Tibial nerve (tissue), 4 donors: ENCODE measurements around the gene ARHGAP20.

Experiments used
- CTCF ChIP-seq, 5 experiments: fragments of 200-600 bp in 3 of 5; fragments of 450-650 bp in 2 of 5; sonication (generic) in 3 of 5; IDR thresholded peaks; one replicate each; pipeline ENCODE4 v1.5.1; 2016 to 2019; ENCODE audit warnings: antibody characterized with exemption in 5 of 5, mild to moderate bottlenecking in 3 of 5, moderate library complexity in 2 of 5
- EP300 ChIP-seq, 2 donors: sonication (generic); formaldehyde crosslinking; IDR thresholded peaks; one replicate each; pipeline ENCODE4 v1.6.1; 2017; ENCODE audit warnings: antibody characterized with exemption in 2 of 2, mild to moderate bottlenecking in 1 of 2
- POLR2A ChIP-seq, 2 donors: fragments of 450-650 bp; IDR thresholded peaks; one replicate each; pipeline ENCODE4 v1.6.1; 2017; ENCODE audit warnings: antibody characterized with exemption in 2 of 2, mild to moderate bottlenecking in 2 of 2, moderate library complexity in 2 of 2

- no peak for TF ChIP-seq CTCF (IDR thresholded peaks at IDR 0.05)
- TF ChIP-seq EP300 (IDR thresholded peaks at IDR 0.05) = no peak
- TF ChIP-seq POLR2A (IDR thresholded peaks at IDR 0.05) = no peak
Measured at GRCh38 chr11:110580571-110580970, 131.7 kb downstream of the ARHGAP20 start.
